ENCODE measurements around the gene CREB5. TPM values are rescaled to one million over a fixed set of nuclear protein-coding genes. Genes with fewer than 3 reads are reported as not detected.

CREB5 gene
- total RNA-seq, 2 donors from 2014 or later: 7.7 to 11.6 TPM

DNA sequence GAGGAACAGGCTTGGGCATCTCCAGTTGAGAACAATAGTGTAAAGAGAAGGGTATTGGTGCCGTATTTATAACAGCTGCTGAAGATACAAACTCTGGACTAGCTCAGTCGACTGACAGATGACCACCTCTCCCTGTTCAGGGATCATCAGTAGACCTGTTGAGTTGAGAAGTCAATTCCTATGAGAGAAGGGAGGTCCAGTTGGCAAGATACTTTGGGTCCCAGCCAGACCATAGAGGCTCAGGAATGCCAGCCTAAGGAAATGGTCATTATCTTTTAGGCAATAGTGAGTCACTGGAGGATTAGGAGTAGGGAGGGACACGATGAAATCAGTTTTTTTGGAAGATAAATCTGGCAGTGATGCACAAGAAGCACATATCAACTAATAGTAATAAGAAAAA is 342.9 kb downstream of the CREB5 start:
- ATAC-seq (peak; percentile 50 to 93), DNase-seq (peak; percentile 38)
- intact Hi-C loops (cut with DNase I): no loop called here

DNA sequence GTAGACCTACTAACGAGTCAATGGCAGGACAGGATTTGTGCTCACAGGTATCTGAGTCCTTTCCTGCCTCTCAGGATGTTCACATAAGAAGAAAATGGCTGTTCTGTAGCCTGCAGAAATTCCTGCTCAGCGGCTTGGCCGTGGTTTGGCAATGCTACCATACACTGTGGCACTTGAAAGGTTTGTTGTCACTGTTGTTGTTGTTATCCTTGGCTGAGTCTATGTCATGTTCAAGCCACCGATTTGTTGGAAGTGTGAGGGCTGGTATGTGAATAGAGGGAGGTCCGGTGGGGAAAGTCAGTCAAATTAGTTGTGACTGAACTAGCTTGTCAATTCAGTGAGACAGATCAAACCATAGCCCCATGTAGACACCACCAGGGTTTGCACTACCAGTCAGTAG is 345.9 kb downstream of the CREB5 start:
- intact Hi-C loops (cut with DNase I): no loop called here

DNA sequence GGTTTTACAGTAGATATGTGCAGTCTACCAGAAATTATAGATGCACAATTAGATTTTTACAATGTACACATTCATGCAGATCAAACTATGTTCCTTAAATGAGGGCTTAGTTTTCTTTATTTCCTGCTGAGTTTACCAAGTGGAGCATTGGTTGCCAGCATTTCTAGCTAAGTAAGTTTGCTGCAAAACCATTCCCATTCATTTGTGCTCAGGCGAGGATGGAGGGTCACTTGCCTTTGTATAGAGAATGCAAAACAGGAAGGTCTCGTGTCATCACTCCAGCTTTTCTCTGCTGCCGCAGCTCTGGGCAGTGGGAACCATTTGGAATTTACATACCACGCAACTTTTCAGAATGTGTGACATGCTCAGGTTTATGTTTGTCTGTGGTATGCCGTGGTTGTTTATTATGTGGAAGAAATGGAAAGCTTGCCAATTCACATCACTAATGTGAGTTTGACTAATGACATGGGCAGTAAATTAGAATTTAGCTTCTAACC is 347.2 kb downstream of the CREB5 start:
- ATAC-seq (no peak), DNase-seq (no peak)
- intact Hi-C loops (cut with DNase I): no loop called here

More for the DNA sequence above, 345.9 kb downstream of the CREB5 start:
- ATAC-seq (no peak), DNase-seq (no peak)

DNA sequence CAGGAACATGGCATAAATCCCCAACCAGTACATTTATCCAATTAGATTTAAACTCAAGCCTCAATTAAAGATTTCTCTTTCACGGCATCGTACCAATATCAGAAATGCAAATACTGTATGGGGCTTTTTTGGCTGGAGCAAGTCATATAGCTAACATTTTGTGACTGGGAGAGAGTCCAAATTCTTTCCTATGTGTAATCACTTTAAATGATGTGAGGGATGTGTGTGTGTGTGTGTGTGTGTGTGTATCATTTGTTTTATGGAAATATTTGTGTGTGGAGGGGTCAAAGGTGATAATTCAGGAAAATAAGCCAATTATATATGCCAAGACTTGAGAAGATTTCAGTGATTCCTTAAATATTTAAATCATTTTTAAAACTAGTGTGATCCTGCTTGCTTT is 349.2 kb downstream of the CREB5 start:
- ATAC-seq (no peak), DNase-seq (no peak)
- intact Hi-C loops (cut with DNase I): no loop called here

DNA sequence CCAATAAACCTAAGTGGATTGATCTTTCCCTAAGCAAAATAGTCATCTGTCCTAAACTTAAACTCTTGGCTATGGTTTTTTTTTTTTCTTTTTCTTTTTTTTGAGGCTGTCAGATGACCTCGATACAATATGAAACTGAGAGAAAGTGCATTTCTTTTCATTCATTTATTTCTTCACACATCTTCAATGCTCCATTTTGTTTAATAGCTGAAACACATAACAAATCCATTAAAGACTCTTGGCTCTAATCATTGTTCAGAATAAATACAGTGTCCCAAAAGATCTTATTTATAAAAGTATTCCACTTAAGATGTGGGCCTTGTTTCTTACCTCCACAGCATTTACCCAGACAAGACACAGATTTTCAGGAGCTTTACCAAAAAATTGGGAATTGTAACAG is 350.3 kb downstream of the CREB5 start:
- ATAC-seq: no peak
- intact Hi-C loops (cut with DNase I): no loop called here
- DNase-seq: no peak

- intact Hi-C loops (cut with DNase I): no loop called here
- ATAC-seq (no peak), DNase-seq (no peak)
Measured at GRCh38 chr7:28766359-28766758, 354.0 kb downstream of the CREB5 start.

DNA sequence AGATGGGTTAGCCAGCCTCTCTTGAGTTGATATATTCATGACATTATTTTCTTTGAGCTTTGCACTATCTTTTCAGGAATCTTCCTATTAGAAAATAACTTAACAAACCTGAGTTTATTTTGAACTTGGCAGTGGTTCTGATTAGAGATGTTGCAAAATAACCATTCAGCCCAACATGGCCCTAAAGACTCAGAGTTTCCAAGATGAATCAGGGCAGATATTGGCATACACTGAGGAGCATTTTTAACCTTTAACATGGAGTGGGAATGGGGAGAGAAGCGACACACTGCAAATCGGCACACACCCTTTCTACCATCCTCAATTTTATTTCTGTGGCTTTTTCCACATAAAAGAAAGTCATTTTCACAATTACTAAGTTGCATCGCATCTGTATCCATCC is 355.0 kb downstream of the CREB5 start:
- ATAC-seq: peak in 1 of 2 donors; percentile 49
- intact Hi-C loops (cut with DNase I): no loop called here
- DNase-seq: no peak

- intact Hi-C loops (cut with DNase I): no loop called here
- ATAC-seq (no peak), DNase-seq (no peak)
Measured at GRCh38 chr7:28768577-28769147, 356.3 kb downstream of the CREB5 start.

DNA sequence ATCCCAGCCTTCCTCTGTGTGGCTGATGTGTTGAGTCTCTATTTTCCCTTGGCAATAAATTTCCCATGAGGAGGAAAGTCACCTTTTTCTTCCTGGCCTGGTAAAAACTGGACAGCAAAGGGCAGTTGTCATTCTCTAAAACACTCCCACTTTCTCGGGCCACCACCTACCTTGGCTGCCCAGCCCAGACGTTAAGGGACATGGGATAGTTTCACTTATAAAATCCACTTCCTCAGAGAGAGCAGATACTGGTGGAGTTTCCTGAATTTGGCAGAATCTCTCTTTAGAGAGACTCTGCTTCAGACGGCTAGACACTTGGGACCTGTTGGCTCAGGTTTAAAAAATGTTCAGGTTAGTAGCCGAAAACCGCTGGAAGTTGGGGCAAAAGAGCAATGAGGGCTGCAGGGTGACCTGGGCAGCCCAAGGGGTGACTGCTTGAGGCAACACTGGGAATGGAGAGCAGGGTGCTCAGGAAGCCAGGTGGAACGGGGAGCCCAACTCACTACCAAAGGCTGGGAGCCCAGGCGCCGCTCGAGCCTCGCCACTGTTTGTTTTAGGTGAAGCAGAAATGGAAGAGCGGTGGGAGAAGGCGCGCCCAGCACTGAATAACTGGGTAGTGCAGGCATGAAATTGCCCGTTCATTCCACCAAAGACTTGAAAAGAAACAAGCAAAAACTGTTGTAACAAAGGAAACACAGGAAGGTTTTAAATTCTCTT is 359.7 kb downstream of the CREB5 start:
- intact Hi-C loops (cut with DNase I): no loop called here
- ATAC-seq (peak in 1 of 2 donors; percentile 31), DNase-seq (no peak)

- no peak for DNase-seq
- intact Hi-C loops (cut with DNase I): no loop called here
- ATAC-seq: no peak
Measured at GRCh38 chr7:28773423-28774145, 361.3 kb downstream of the CREB5 start.

- ATAC-seq: peak in 1 of 2 donors; percentile 35
- no peak for DNase-seq
- intact Hi-C loops (cut with DNase I): no loop called here
Measured at GRCh38 chr7:28774261-28774988, 362.1 kb downstream of the CREB5 start.

DNA sequence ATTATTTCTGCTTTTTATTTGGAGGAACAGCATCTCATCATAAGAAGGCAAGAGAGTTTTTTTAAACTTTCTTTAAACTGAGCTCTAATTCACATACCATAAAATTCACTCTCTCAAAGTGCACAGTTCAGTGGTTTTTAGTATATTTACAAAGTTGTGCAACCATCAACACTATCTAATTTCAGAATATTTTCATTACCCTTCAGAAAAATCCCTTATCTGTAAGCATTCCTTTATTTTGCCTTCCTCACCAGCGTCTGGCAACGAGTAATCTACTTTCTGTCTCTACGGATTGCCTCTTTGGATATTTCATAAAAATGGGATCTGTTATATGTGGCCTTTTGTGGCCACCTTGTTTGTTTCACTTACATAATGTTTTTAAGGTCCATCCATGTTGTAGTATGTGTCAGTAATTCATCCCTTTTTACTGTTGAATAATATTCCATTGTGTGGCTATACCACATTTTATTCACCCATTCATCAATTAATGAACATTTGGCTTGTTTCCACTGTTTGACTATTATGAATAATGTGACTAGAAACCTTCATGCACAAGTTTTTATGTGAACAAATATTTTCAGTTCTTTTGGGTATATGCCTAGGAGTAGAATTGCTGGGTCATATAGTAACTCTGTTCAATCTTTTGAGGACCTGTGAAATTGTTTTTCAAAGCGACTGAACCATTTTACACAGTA is 364.3 kb downstream of the CREB5 start:
- DNase-seq (no peak), ATAC-seq (peak in 1 of 2 donors; percentile 25)
- intact Hi-C loops (cut with DNase I): no loop called here

- intact Hi-C loops (cut with DNase I): no loop called here
- peak in 1 of 2 donors; percentile 38 for ATAC-seq
- no peak for DNase-seq
Measured at GRCh38 chr7:28778786-28779185, 366.5 kb downstream of the CREB5 start.

DNA sequence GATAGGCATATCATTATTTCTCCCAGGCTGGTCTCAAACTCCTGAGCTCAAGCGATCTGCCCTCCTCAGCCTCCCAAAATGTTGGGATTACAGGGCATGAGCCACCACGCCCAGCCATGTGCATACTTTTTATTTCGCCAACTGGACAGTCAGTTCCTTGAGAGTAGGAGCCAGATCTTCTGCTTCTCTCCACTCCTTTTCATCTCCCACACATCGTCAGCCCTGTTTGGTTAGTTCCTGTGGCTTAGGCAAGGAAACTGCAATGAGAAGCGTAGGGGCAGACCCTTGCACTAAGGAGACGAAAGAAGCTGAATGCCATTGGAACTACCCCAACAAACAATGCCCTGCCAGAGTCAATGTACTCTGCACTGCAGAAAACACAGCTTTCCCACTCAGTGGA is 367.6 kb downstream of the CREB5 start:
- ATAC-seq (peak in 1 of 2 donors; percentile 56), DNase-seq (no peak)
- intact Hi-C loops (cut with DNase I): no loop called here

DNA sequence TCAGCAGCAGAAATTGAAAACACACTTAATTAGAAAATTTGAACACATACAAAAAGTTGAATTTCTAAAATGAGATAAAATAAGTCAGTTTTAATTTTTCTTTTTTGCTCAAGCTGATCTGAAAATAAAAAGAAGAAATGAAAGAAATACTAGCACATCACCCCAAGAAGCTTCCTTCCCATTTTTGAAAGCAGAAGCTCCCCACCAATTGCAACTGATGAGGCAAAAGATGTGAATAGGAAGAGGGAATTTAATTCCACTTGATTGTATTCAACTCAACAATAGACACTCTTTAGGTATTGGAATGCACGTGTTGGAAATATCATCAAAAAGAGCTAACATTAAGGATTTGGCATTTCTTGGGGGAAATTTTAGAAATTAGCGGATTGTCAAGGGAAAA is 370.0 kb downstream of the CREB5 start:
- intact Hi-C loops (cut with DNase I): no loop called here
- DNase-seq (no peak), ATAC-seq (no peak)

DNA sequence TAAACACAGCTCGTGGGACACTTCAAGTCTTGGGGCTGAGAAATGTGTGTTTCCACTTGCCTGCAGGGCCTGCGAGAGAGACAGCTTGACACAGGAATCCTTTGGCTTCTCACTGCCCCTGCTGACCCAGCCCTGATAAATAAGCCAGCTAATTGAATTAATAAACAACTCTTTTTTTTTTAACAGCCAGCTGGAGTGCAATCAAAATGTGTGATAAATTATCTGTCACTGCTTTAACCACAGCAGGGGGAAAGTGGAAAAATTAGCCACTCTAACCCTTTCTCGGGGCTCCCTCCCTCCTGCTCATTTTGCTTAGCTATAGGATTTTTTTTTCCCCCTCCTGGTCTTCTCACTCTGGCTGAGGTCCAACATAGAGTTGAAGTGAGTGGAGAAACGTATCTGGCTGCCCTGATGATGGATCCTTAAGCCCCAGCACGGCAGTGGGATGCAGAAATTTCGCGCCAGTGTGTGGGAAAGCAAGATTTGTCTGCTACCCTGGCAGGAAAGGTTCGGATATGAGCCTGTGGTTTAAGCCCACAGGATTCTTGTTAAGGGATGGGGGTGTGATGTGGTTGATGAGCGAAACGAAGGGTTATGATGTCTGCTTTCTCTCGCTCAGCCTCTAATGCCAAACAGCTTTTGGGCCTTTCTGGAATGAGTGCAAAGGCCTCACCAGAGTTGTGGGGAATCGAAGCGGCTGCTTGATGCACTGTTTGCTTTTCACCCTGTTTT is 372.0 kb downstream of the CREB5 start:
- intact Hi-C loops (cut with DNase I): no loop called here
- DNase-seq: no peak
- peak in 1 of 2 donors; percentile 16 for ATAC-seq

DNA sequence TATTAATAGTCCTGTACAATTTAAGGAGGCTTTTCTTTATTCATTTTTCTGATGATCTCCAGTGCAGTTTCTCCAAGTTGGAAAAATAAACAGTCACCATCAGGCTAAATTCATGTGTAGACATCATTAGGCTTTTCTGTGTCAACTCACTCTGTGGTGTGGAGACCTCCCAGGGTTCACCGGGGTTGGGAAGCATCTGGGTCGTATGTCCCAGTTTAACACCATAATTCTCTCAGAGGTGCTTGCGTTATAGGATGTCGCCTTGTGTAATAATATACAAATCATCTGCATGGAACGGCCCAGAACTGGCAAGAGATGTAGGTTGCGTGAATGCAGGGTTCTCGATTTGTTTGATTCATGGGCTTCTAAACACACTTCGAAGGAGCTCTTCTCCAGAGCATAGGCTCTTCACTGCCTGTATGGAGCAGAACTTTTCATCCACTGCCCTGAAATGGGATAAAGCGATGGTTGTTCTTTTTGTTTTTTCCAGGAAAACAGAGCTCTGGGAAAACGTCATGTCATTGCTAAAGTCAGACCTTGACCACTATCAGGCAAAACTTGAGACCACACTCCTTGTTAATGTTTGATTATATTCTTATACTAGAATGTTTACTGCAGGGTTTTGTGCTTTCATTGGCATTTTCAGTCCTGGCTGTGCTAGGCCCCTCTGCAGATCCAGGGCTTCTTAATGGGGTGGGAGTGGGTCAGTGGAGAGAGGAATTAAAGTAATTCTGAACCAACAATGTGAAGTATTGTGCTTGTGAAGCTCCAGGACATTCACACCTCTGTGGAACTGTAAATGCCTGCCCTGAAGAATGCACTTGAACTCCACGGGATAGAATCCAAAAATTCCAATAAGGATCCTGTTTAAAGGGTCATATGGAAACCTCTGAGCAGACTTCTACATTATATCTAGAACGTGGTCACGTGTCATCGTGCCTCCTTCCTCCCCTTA is 373.0 kb downstream of the CREB5 start:
- DNase-seq (no peak), ATAC-seq (no peak)
- intact Hi-C loops (cut with DNase I): no loop called here

All from left cardiac atrium (tissue), 4 donors.